Measurements from ENCODE around the gene DLEC1. TPM values are rescaled to one million over a fixed set of nuclear protein-coding genes. Genes with fewer than 3 reads are reported as not detected.
A peak's percentile ranks its signal among the peaks of the same experiment; 100 is the strongest.

DLEC1 gene
- total RNA-seq, 4 donors from 2014 or later, result 0.08 to 2.9 (median 0.57) TPM

GRCh38 chr3:38163117-38163840, 124.3 kb downstream of the DLEC1 start:
- peak in 1 of 2 donors; percentile 50 for DNase-seq (ENCODE audit: low spot score in 2 of 2)
- TF ChIP-seq POLR2A (IDR thresholded peaks at IDR 0.05) (no peak), CTCF (IDR thresholded peaks at IDR 0.05) (no peak)

GRCh38 chr3:38163841-38164642, 125.0 kb downstream of the DLEC1 start:
- peak overlapping the region; percentile 22 for H3K4me3 ChIP-seq (ENCODE audit: low read depth, poor library complexity, severe bottlenecking)
- TF ChIP-seq CTCF (IDR thresholded peaks at IDR 0.05) (no peak), POLR2A (IDR thresholded peaks at IDR 0.05) (no peak)
- peak in 1 of 2 donors; percentile 82 for DNase-seq (ENCODE audit: low spot score in 2 of 2)
- intact Hi-C loops (cut with DNase I; ENCODE audit: low total_unique reads), result loop anchor here (5.0 kb wide), 1 partner anchor 557 kb away; no protein-coding TSS in a partner anchor
- 71 to 72% methylated on average over 24 of the region's 24 CpGs for WGBS, 2 donors

More at GRCh38 chr3:38163117-38163840, 124.3 kb downstream of the DLEC1 start:
- intact Hi-C loops (cut with DNase I; ENCODE audit: low total_unique reads), result loop anchor here (5.0 kb wide), 1 partner anchor 556 kb away; no protein-coding TSS in a partner anchor
- no peak overlapping the region for H3K4me3 ChIP-seq (ENCODE audit: low read depth, poor library complexity, severe bottlenecking)
- WGBS, 2 donors, result 92 to 94% methylated on average over 12 of the region's 12 CpGs

- no peak for DNase-seq (ENCODE audit: low spot score in 2 of 2)
- intact Hi-C loops (cut with DNase I; ENCODE audit: low total_unique reads), result loop anchor here (5.0 kb wide), 1 partner anchor 557 kb away; no protein-coding TSS in a partner anchor
- TF ChIP-seq CTCF (IDR thresholded peaks at IDR 0.05) (no peak), POLR2A (IDR thresholded peaks at IDR 0.05) (no peak)
- 0 to 1% methylated on average over 16 to 17 of the region's 17 CpGs for WGBS, 2 donors
- H3K4me3 ChIP-seq (ENCODE audit: low read depth, poor library complexity, severe bottlenecking), result peak overlapping the region; percentile 22
Measured at GRCh38 chr3:38164643-38164951, 125.6 kb downstream of the DLEC1 start.

GRCh38 chr3:38164952-38165721, 126.1 kb downstream of the DLEC1 start, which contains the start of gene OXSR1:
TSS of gene OXSR1 (plus strand) at chr3:38165537. CDS start at chr3:38165877, 340 bp downstream.
- WGBS, 2 donors, result 0 to 1% methylated on average over 50 to 52 of the region's 57 CpGs
- intact Hi-C loops (cut with DNase I; ENCODE audit: low total_unique reads), result loop anchor here (5.0 kb wide), 1 partner anchor 558 kb away; no protein-coding TSS in a partner anchor
- peak within 1 kb of the TSS; percentile 94 for H3K4me3 ChIP-seq (ENCODE audit: low read depth, poor library complexity, severe bottlenecking)
- DNase-seq (ENCODE audit: low spot score in 2 of 2), result peak; percentile 100
- peak in 1 of 3 donors; percentile 6 for TF ChIP-seq CTCF (IDR thresholded peaks at IDR 0.05)
- peak in 1 of 2 donors; percentile 39 for TF ChIP-seq POLR2A (IDR thresholded peaks at IDR 0.05)

GRCh38 chr3:38165722-38166387, 126.8 kb downstream of the DLEC1 start:
- DNase-seq (ENCODE audit: low spot score in 2 of 2), result peak; percentile 42 to 92
- H3K4me3 ChIP-seq (ENCODE audit: low read depth, poor library complexity, severe bottlenecking), result peak overlapping the region; percentile 94
- 1% methylated on average over 40 to 56 of the region's 62 CpGs for WGBS, 2 donors
- TF ChIP-seq POLR2A (IDR thresholded peaks at IDR 0.05), result no peak
- TF ChIP-seq CTCF (IDR thresholded peaks at IDR 0.05), result peak in 1 of 3 donors; percentile 1
- intact Hi-C loops (cut with DNase I; ENCODE audit: low total_unique reads), result loop anchor here (2.0 kb wide), 1 partner anchor 47 kb away; no protein-coding TSS in a partner anchor

Data from lower leg skin (tissue), 4 donors.